AG09309 (cell line): ENCODE measurements around the gene CEACAM6.
"Not testable (repeated sequence)": the region's sequence is repeated elsewhere in the genome, so short reads cannot be mapped to it uniquely, and the experiment has no call there.

Source experiments
- DNase-seq: peaks from one replicate; pipeline ENCODE4 v3.0.0-alpha.2; 2010; ENCODE audit warnings: low read depth
- H3K4me3 ChIP-seq: 2 replicates; pipeline ENCODE4 v1.5.1; 2011; ENCODE audit warnings: mild to moderate bottlenecking, low read depth, low read length, moderate library complexity; ENCODE audit not compliant: control insufficient read depth
- CTCF ChIP-seq: IDR thresholded peaks from 2 replicates; pipeline ENCODE4 v1.5.1; 2011; ENCODE audit warnings: mild to moderate bottlenecking, low read depth, low read length, inconsistent platforms; ENCODE audit not compliant: insufficient read depth, control insufficient read depth; ENCODE audit errors: missing control alignments

The CEACAM6 gene

GRCh38 chr19:41767115-41767514, 11.8 kb downstream of the CEACAM6 start:
- DNase-seq: no peak
- H3K4me3 ChIP-seq: no peak overlapping the region
- no peak for TF ChIP-seq CTCF

GRCh38 chr19:41768105-41768504, 12.8 kb downstream of the CEACAM6 start:
- H3K4me3 ChIP-seq, DNase-seq: not testable (repeated sequence)

- DNase-seq: no peak
- H3K4me3 ChIP-seq: no peak overlapping the region
- TF ChIP-seq CTCF: no peak
Measured at GRCh38 chr19:41769608-41770007, 14.3 kb downstream of the CEACAM6 start.

- no peak for DNase-seq
- TF ChIP-seq CTCF: no peak
- no peak overlapping the region for H3K4me3 ChIP-seq
Measured at GRCh38 chr19:41771410-41771809, 16.1 kb downstream of the CEACAM6 start.

GRCh38 chr19:41774515-41774980, 19.2 kb downstream of the CEACAM6 start:
- no peak for TF ChIP-seq CTCF
- no peak for DNase-seq
- H3K4me3 ChIP-seq: no peak overlapping the region

- TF ChIP-seq CTCF: no peak
- no peak for DNase-seq
- no peak overlapping the region for H3K4me3 ChIP-seq
Measured at GRCh38 chr19:41776700-41777099, 21.4 kb downstream of the CEACAM6 start.

GRCh38 chr19:41783612-41784011, 28.3 kb downstream of the CEACAM6 start:
- no peak overlapping the region for H3K4me3 ChIP-seq
- TF ChIP-seq CTCF: no peak
- no peak for DNase-seq
